ENCODE measurements around the gene IFIT5. TPM values are rescaled to one million over a fixed set of nuclear protein-coding genes. Genes with fewer than 3 reads are reported as not detected.
A peak's percentile ranks its signal among the peaks of the same experiment; 100 is the strongest.
"Not testable (repeated sequence)": the region's sequence is repeated elsewhere in the genome, so short reads cannot be mapped to it uniquely, and the experiment has no call there.

The IFIT5 gene
- total RNA-seq, 1 experiment from 2014 or later: 6.0 TPM

- no peak for DNase-seq (ENCODE audit: low spot score)
Measured at GRCh38 chr10:89392974-89393373, 21.4 kb upstream of the IFIT5 start.

GRCh38 chr10:89393898-89394297 is 20.5 kb upstream of the IFIT5 start:
- no peak for DNase-seq (ENCODE audit: low spot score)

- no peak for DNase-seq (ENCODE audit: low spot score)
Measured at GRCh38 chr10:89395141-89395540, 19.2 kb upstream of the IFIT5 start.

- DNase-seq (ENCODE audit: low spot score): no peak
Measured at GRCh38 chr10:89398003-89398749, 16.2 kb upstream of the IFIT5 start.

- no peak for DNase-seq (ENCODE audit: low spot score)
Measured at GRCh38 chr10:89399956-89400355, 14.4 kb upstream of the IFIT5 start.

GRCh38 chr10:89403043-89403442 is 11.3 kb upstream of the IFIT5 start:
- no peak for DNase-seq (ENCODE audit: low spot score)

GRCh38 chr10:89404104-89405047 is 10.0 kb upstream of the IFIT5 start:
- no peak for DNase-seq (ENCODE audit: low spot score)

- DNase-seq (ENCODE audit: low spot score): not testable (repeated sequence)
Measured at GRCh38 chr10:89406178-89406577, 8.2 kb upstream of the IFIT5 start.

GRCh38 chr10:89407792-89408191 is 6.6 kb upstream of the IFIT5 start:
- not testable (repeated sequence) for DNase-seq (ENCODE audit: low spot score)

- not testable (repeated sequence) for DNase-seq (ENCODE audit: low spot score)
Measured at GRCh38 chr10:89409282-89409681, 5.1 kb upstream of the IFIT5 start.

- not testable (repeated sequence) for DNase-seq (ENCODE audit: low spot score)
Measured at GRCh38 chr10:89410551-89410950, 3.8 kb upstream of the IFIT5 start.

- DNase-seq (ENCODE audit: low spot score): not testable (repeated sequence)
Measured at GRCh38 chr10:89411135-89411534, 3.2 kb upstream of the IFIT5 start.

- DNase-seq (ENCODE audit: low spot score): not testable (repeated sequence)
Measured at GRCh38 chr10:89412276-89412675, 2.1 kb upstream of the IFIT5 start.

- no peak for DNase-seq (ENCODE audit: low spot score)
Measured at GRCh38 chr10:89413398-89413912, 913 bp upstream of the IFIT5 start.

GRCh38 chr10:89414879-89415821 is 782 bp downstream of the IFIT5 start:
- peak; percentile 54 for DNase-seq (ENCODE audit: low spot score)

GRCh38 chr10:89416465-89416864 is 2.1 kb downstream of the IFIT5 start:
- no peak for DNase-seq (ENCODE audit: low spot score)

- DNase-seq (ENCODE audit: low spot score): no peak
Measured at GRCh38 chr10:89419548-89419947, 5.2 kb downstream of the IFIT5 start.

GRCh38 chr10:89421018-89421476 is 6.7 kb downstream of the IFIT5 start:
- DNase-seq (ENCODE audit: low spot score): no peak

- no peak for DNase-seq (ENCODE audit: low spot score)
Measured at GRCh38 chr10:89425000-89425399, 10.6 kb downstream of the IFIT5 start.

- peak; percentile 74 for DNase-seq (ENCODE audit: low spot score)
Measured at GRCh38 chr10:89426230-89426868, 12.0 kb downstream of the IFIT5 start.

GRCh38 chr10:89427629-89428028 is 13.3 kb downstream of the IFIT5 start:
- no peak for DNase-seq (ENCODE audit: low spot score)

Data from HT-29 (cell line).